Keratinocyte (primary cell): ENCODE data around the gene PCCB. TPM values are rescaled to one million over a fixed set of nuclear protein-coding genes. Genes with fewer than 3 reads are reported as not detected.

Experiments used
- DNase-seq: peaks from one replicate; pipeline ENCODE4 v3.0.0-alpha.2; 2011; ENCODE audit warnings: low read depth, missing footprints, low spot score
- FAIRE-seq: peaks from 2 replicates; lab custom pipeline; 2011; peaks lifted over from hg19 to GRCh38; lab: Jason Lieb, UNC
- H2AFZ ChIP-seq: 2 replicates; pipeline ENCODE4 v1.6.0; 2012; ENCODE audit warnings: low read length, control low read depth, inconsistent platforms; ENCODE audit not compliant: control insufficient read depth
- H3K27ac ChIP-seq: 2 replicates; pipeline ENCODE4 v1.5.1; 2011; ENCODE audit warnings: low read length; ENCODE audit not compliant: control insufficient read depth, insufficient read depth
- H3K27me3 ChIP-seq: 3 replicates; pipeline ENCODE4 v1.6.0; 2011; ENCODE audit warnings: low read length; ENCODE audit not compliant: control insufficient read depth, insufficient read depth; ENCODE audit errors: extremely low read depth
- H3K36me3 ChIP-seq, 2 experiments: 2 replicates in 1 of 2; 3 replicates in 1 of 2; pipeline ENCODE4 v1.5.1; 2011; ENCODE audit warnings: low read length in 2 of 2, mild to moderate bottlenecking in 1 of 2; ENCODE audit not compliant: control insufficient read depth in 2 of 2, insufficient read depth in 2 of 2; ENCODE audit errors: extremely low read depth in 1 of 2
- H3K4me1 ChIP-seq: 3 replicates; pipeline ENCODE4 v1.5.1; 2011; ENCODE audit warnings: low read length; ENCODE audit not compliant: control insufficient read depth, insufficient read depth; ENCODE audit errors: extremely low read depth
- H3K4me2 ChIP-seq: 3 replicates; pipeline ENCODE4 v1.6.0; 2011; ENCODE audit warnings: low read depth, low read length; ENCODE audit not compliant: control insufficient read depth, insufficient read depth; ENCODE audit errors: extremely low read depth
- H3K4me3 ChIP-seq, 3 experiments: fragments of 200-600 bp in 1 of 3; sonication (generic) in 1 of 3; 2 replicates in 2 of 3; 3 replicates in 1 of 3; pipeline ENCODE4 v1.5.1; 2011 to 2016; ENCODE audit warnings: low read length in 3 of 3, mild to moderate bottlenecking in 3 of 3, control low read depth in 2 of 3, inconsistent platforms in 1 of 3, low read depth in 1 of 3, mixed read lengths in 1 of 3, mixed run types in 1 of 3, moderate library complexity in 1 of 3; ENCODE audit not compliant: control insufficient read depth in 2 of 3, insufficient read depth in 2 of 3; ENCODE audit errors: extremely low read depth in 1 of 3
- H3K79me2 ChIP-seq: 2 replicates; pipeline ENCODE4 v1.6.0; 2012; ENCODE audit warnings: low read length; ENCODE audit not compliant: control insufficient read depth, insufficient read depth
- H3K9ac ChIP-seq: 3 replicates; pipeline ENCODE4 v1.6.0; 2011; ENCODE audit warnings: low read length; ENCODE audit not compliant: control insufficient read depth, insufficient read depth; ENCODE audit errors: extremely low read depth
- H3K9me1 ChIP-seq: 3 replicates; pipeline ENCODE4 v1.6.0; 2011; ENCODE audit warnings: low read length; ENCODE audit not compliant: control insufficient read depth, insufficient read depth; ENCODE audit errors: extremely low read depth
- H3K9me3 ChIP-seq: 2 replicates; pipeline ENCODE4 v1.5.1; 2012; ENCODE audit warnings: low read depth, low read length; ENCODE audit not compliant: control insufficient read depth
- H4K20me1 ChIP-seq: 3 replicates; pipeline ENCODE4 v1.6.0; 2011; ENCODE audit warnings: low read length; ENCODE audit not compliant: control insufficient read depth, insufficient read depth; ENCODE audit errors: extremely low read depth
- EZH2 ChIP-seq: IDR thresholded peaks from one replicate; pipeline ENCODE4 v1.6.1; 2012; ENCODE audit warnings: inconsistent platforms, mild to moderate bottlenecking, low read length, moderate library complexity
- dilution Hi-C: fragments of 300-500 bp; cut with MboI; formaldehyde crosslinking; loops from one replicate; pipeline ENCODE4 v1.7.0; 2020; ENCODE audit warnings: low sequenced_read_pairs; ENCODE audit not compliant: extremely low pct_ligation_motif_present
- polyA plus RNA-seq, 5 experiments: library from polyadenylated mRNA; depleted of rRNA in 3 of 5; stranded (reverse) in 3 of 5; stranded (forward) in 1 of 5; unstranded in 1 of 5; fragments of >200 nt; gene quantifications; 1 replicate in 1 of 5; 2 replicates in 3 of 5; 3 replicates in 1 of 5; pipeline versions ENCODE4 v1.2.1 to v1.2.3, GENCODE V29; 2011 to 2012; ENCODE audit warnings: missing spikeins in 2 of 5, low read depth in 1 of 5, low replicate concordance in 1 of 5
- TF ChIP-seq, protein P1 (sequence below), 3 experiments: IDR thresholded peaks in 1 of 3; conservative IDR thresholded peaks in 1 of 3; optimal IDR thresholded peaks in 1 of 3; 2 replicates in 2 of 3; 3 replicates in 1 of 3; pipeline versions ENCODE3 to v1.5.1; 2011; ENCODE audit warnings: low read length in 3 of 3, mild to moderate bottlenecking in 3 of 3, moderate library complexity in 2 of 3, control low read depth in 1 of 3, inconsistent platforms in 1 of 3; ENCODE audit not compliant: insufficient read depth in 2 of 3; ENCODE audit errors: extremely low read depth in 1 of 3

Gene PCCB
- polyA plus RNA-seq, 1 donor (not counting 4 experiments of a cell fraction or from before 2014, with no cell fraction given), result 46.9 TPM

GRCh38 chr3:136280961-136281360 lies 30.8 kb downstream of the PCCB start:
- FAIRE-seq (no peak), DNase-seq (no peak)
- no peaks in the 10 kb centered on the region for H3K9me1 ChIP-seq
- H2AFZ ChIP-seq, result no peak overlapping the region
- peaks cover 12% of the 10 kb centered on the region for H3K4me1 ChIP-seq
- dilution Hi-C loops, result no loop called here
- no peaks in the 10 kb centered on the region for H3K9me3 ChIP-seq
- TF ChIP-seq, protein P1, sequence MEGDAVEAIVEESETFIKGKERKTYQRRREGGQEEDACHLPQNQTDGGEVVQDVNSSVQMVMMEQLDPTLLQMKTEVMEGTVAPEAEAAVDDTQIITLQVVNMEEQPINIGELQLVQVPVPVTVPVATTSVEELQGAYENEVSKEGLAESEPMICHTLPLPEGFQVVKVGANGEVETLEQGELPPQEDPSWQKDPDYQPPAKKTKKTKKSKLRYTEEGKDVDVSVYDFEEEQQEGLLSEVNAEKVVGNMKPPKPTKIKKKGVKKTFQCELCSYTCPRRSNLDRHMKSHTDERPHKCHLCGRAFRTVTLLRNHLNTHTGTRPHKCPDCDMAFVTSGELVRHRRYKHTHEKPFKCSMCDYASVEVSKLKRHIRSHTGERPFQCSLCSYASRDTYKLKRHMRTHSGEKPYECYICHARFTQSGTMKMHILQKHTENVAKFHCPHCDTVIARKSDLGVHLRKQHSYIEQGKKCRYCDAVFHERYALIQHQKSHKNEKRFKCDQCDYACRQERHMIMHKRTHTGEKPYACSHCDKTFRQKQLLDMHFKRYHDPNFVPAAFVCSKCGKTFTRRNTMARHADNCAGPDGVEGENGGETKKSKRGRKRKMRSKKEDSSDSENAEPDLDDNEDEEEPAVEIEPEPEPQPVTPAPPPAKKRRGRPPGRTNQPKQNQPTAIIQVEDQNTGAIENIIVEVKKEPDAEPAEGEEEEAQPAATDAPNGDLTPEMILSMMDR (optimal IDR thresholded peaks at IDR 0.05 in 1 of 3, IDR thresholded peaks at IDR 0.05 in 1 of 3, conservative IDR thresholded peaks at IDR 0.05 in 1 of 3; ENCODE audit: extremely low read depth in 1 of 3, insufficient read depth in 2 of 3, low read length in 3 of 3), result no peak
- no peak for TF ChIP-seq EZH2
- no peak overlapping the region for H3K4me3 ChIP-seq
- H3K4me2 ChIP-seq, result no peak overlapping the region
- no peak overlapping the region for H3K27ac ChIP-seq
- H4K20me1 ChIP-seq, result no peaks in the 10 kb centered on the region
- H3K9ac ChIP-seq, result no peak overlapping the region
- H3K36me3 ChIP-seq, result no peaks in the 10 kb centered on the region
- H3K79me2 ChIP-seq, result no peaks in the 10 kb centered on the region
- H3K27me3 ChIP-seq, result no peaks in the 10 kb centered on the region

DNA sequence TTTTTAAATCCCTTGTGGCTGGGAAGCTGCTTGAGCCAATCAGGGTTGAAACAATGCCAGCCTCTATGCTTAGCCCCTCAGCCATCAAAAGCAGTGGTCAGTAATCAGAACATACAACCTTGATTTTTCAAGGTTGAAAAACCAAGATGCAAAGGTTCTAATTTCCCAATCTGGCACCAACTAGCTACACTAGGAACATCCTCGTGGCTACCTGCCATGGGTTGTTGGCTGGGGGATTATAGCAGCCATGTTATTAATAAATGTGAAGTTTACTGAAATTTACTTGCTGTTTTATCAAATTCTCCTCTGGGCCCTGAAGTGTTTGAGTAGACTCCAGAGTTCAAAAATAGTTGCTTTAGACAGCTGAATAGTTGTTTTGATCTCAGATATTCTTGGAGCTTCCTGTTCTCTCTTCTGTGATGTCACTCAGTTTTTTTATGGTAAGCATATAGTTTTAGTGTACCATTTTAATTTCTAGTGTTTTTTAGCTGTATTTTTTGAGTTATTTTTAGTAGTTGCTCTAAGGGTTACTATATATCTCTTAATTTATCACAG lies 31.9 kb downstream of the PCCB start:
- Histone ChIP-seq H3K9ac (no peak overlapping the region), H3K4me2 (no peak overlapping the region), H4K20me1 (no peaks in the 10 kb centered on the region), H3K27me3 (no peaks in the 10 kb centered on the region), H3K79me2 (no peaks in the 10 kb centered on the region), H3K4me1 (peaks cover under 1% of the 10 kb centered on the region), H3K9me3 (no peaks in the 10 kb centered on the region), H3K27ac (no peak overlapping the region), H3K36me3 (no peaks in the 10 kb centered on the region), H3K4me3 (no peak overlapping the region), H3K9me1 (no peaks in the 10 kb centered on the region), H2AFZ (no peak overlapping the region)
- DNase-seq (no peak), FAIRE-seq (no peak)
- TF ChIP-seq EZH2, result no peak
- TF ChIP-seq, protein P1 (optimal IDR thresholded peaks at IDR 0.05 in 1 of 3, IDR thresholded peaks at IDR 0.05 in 1 of 3, conservative IDR thresholded peaks at IDR 0.05 in 1 of 3; ENCODE audit: extremely low read depth in 1 of 3, insufficient read depth in 2 of 3, low read length in 3 of 3), result no peak
- dilution Hi-C loops, result no loop called here
